Body of pancreas (tissue), 4 donors: ENCODE data around the gene MOCS2.

ENCODE experiments used
- POLR2A ChIP-seq, 3 donors: fragments of 450-650 bp; IDR thresholded peaks; one replicate each; pipeline ENCODE4 v1.6.1; 2016; ENCODE audit warnings: antibody characterized with exemption in 3 of 3, mild to moderate bottlenecking in 2 of 3
- TF ChIP-seq, protein P1 (sequence below), 7 experiments: fragments of 450-650 bp in 4 of 7; fragments of 200-600 bp in 3 of 7; sonication (generic) in 3 of 7; IDR thresholded peaks; one replicate each; pipeline ENCODE4 v1.5.1; 2016 to 2019; ENCODE audit warnings: antibody characterized with exemption in 7 of 7

DNA sequence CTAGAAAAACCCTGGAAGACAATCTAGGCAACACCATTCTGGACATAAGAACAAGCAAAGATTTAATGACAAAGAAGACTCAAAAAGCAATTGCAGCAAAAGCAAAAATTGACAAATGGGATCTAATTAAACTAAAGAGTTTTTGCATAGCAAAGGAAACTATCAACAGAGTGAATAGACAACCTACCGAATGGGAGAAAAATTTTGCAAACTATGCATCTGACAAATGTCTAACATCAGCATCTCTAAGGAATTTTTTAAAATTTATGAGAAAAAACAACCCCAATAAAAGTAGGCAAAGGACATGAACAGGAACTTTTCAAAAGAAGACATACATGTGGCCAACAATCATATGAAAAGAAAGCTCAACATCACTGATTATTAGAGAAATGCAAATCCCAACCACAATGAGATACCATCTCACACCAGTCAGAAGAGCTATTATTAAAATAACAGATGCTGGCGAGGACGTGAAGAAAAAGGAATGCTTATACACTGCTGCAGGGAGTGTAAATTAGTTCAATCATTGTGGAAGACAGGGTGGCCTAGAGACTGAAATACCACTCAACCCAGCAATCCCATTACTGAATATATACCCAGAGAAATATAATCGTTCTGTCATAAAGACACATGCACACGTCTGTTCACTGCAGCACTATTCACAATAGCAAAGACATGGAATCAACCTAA is 3.8 kb downstream of the MOCS2 start:
- TF ChIP-seq, protein P1, sequence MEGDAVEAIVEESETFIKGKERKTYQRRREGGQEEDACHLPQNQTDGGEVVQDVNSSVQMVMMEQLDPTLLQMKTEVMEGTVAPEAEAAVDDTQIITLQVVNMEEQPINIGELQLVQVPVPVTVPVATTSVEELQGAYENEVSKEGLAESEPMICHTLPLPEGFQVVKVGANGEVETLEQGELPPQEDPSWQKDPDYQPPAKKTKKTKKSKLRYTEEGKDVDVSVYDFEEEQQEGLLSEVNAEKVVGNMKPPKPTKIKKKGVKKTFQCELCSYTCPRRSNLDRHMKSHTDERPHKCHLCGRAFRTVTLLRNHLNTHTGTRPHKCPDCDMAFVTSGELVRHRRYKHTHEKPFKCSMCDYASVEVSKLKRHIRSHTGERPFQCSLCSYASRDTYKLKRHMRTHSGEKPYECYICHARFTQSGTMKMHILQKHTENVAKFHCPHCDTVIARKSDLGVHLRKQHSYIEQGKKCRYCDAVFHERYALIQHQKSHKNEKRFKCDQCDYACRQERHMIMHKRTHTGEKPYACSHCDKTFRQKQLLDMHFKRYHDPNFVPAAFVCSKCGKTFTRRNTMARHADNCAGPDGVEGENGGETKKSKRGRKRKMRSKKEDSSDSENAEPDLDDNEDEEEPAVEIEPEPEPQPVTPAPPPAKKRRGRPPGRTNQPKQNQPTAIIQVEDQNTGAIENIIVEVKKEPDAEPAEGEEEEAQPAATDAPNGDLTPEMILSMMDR (IDR thresholded peaks at IDR 0.05), result no peak
- no peak for TF ChIP-seq POLR2A (IDR thresholded peaks at IDR 0.05)
